Body of pancreas (tissue), 4 donors: ENCODE results near the gene KMO. TPM values are rescaled to one million over a fixed set of nuclear protein-coding genes. Genes with fewer than 3 reads are reported as not detected.

ENCODE experiments used
- ATAC-seq: fragments of 150-250 bp; one replicate; pipeline ENCODE4 v1.9.1; 2016
- DNase-seq, 4 donors: peaks; one replicate each; pipeline ENCODE4 v3.0.0-alpha.2; 2019
- H3K27ac ChIP-seq, 4 donors: fragments of 200-600 bp; sonication (generic); 1 replicate in 3 of 4; 2 replicates in 1 of 4; pipeline versions ENCODE4 v1.5.1 to v1.6.1; 2016 to 2019; ENCODE audit warnings: mild to moderate bottlenecking in 1 of 4, mixed read lengths in 1 of 4, moderate library complexity in 1 of 4
- H3K27me3 ChIP-seq, 2 donors: fragments of 200-600 bp; sonication (generic); one replicate each; pipeline ENCODE4 v1.6.0; 2016; ENCODE audit warnings: mild to moderate bottlenecking in 1 of 2
- H3K36me3 ChIP-seq, 2 donors: fragments of 200-600 bp; sonication (generic); replicated peaks in 1 of 2; 2 replicates each; pipeline ENCODE4 v1.5.1; 2016; ENCODE audit warnings: low read depth in 2 of 2; ENCODE audit not compliant: insufficient read depth in 1 of 2
- H3K4me1 ChIP-seq: fragments of 200-600 bp; sonication (generic); one replicate; pipeline ENCODE4 v1.6.0; 2016
- H3K4me3 ChIP-seq, 2 donors: fragments of 200-600 bp; sonication (generic); 1 replicate in 1 of 2; 2 replicates in 1 of 2; pipeline ENCODE4 v1.5.1; 2016 to 2019
- H3K9me3 ChIP-seq, 3 donors: fragments of 200-600 bp; sonication (generic); 1 replicate in 2 of 3; 2 replicates in 1 of 3; pipeline ENCODE4 v1.5.1; 2016
- POLR2A ChIP-seq, 3 donors: fragments of 450-650 bp; IDR thresholded peaks; one replicate each; pipeline ENCODE4 v1.6.1; 2016; ENCODE audit warnings: antibody characterized with exemption in 3 of 3, mild to moderate bottlenecking in 2 of 3
- WGBS, 2 donors: methylation state at CpG; one replicate each; pipeline ENCODE4 v1.1.5; 2017; 5-methylcytosine and 5-hydroxymethylcytosine counted together
- intact Hi-C: fragments of 100-400 bp; cut with DNase I; formaldehyde crosslinking; loops from one replicate; pipeline ENCODE4 v1.15.1; 2023
- total RNA-seq, 2 donors: library from RNA; depleted of rRNA; stranded (reverse); fragments of >200 nt; gene quantifications; one replicate each; pipeline ENCODE4 v1.1.0, GENCODE V29; 2016
- TF ChIP-seq, protein P1 (sequence below), 7 experiments: fragments of 450-650 bp in 4 of 7; fragments of 200-600 bp in 3 of 7; sonication (generic) in 3 of 7; IDR thresholded peaks; one replicate each; pipeline ENCODE4 v1.5.1; 2016 to 2019; ENCODE audit warnings: antibody characterized with exemption in 7 of 7

Gene KMO
- total RNA-seq, 2 donors from 2014 or later = 1.3 to 3.6 TPM

DNA sequence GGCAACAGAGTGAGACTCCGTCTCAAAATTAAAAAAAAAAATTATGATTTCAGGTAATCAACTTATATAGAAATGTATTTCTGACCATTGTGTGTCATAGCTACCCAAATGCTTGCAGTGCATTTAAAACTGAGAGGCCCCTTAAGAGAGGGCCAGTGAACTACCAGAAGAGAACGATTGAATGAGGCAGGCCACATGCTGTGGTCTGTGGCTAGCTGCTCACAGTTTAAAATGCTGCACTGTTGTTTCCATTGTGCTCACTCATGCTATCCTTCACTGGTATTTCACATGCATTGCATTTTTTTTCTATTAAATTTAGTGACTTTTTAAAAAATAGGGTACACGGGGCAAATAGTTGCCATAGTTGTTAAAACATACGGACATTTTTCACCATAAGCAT lies 82.0 kb downstream of the KMO start:
- H3K4me3 ChIP-seq = no peak overlapping the region
- no peaks in the 10 kb centered on the region for H3K9me3 ChIP-seq
- no peaks in the 10 kb centered on the region for H3K27me3 ChIP-seq
- no peaks in the 10 kb centered on the region for H3K36me3 ChIP-seq
- ATAC-seq = no peak
- no peak for DNase-seq
- H3K27ac ChIP-seq = no peak overlapping the region
- intact Hi-C loops = no loop called here
- TF ChIP-seq, protein P1, sequence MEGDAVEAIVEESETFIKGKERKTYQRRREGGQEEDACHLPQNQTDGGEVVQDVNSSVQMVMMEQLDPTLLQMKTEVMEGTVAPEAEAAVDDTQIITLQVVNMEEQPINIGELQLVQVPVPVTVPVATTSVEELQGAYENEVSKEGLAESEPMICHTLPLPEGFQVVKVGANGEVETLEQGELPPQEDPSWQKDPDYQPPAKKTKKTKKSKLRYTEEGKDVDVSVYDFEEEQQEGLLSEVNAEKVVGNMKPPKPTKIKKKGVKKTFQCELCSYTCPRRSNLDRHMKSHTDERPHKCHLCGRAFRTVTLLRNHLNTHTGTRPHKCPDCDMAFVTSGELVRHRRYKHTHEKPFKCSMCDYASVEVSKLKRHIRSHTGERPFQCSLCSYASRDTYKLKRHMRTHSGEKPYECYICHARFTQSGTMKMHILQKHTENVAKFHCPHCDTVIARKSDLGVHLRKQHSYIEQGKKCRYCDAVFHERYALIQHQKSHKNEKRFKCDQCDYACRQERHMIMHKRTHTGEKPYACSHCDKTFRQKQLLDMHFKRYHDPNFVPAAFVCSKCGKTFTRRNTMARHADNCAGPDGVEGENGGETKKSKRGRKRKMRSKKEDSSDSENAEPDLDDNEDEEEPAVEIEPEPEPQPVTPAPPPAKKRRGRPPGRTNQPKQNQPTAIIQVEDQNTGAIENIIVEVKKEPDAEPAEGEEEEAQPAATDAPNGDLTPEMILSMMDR (IDR thresholded peaks at IDR 0.05) = no peak
- no peak for TF ChIP-seq POLR2A (IDR thresholded peaks at IDR 0.05)
- WGBS, 2 donors = 84 to 89% methylated on average over 4 of the region's 4 CpGs
- peaks cover 38% of the 10 kb centered on the region for H3K4me1 ChIP-seq

DNA sequence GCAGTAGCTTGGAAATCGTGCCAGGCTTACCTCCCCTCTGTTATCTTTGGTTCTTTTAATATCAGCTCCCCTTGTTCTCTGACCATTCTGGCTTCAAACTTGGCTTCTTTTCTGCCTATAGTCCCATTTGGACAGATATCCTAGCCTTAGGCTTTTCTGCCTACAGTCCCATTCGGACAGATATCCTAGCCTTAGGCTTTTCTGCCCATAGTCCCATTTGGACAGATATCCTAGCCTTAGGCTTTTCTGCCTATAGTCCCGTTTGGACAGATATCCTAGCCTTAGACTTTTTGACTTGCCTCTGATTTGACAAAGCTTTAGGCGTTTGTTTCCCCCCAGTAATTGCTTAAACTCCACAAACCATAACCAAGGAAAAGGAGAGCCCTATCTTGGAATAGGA lies 82.4 kb downstream of the KMO start:
- Histone ChIP-seq H3K9me3 (no peaks in the 10 kb centered on the region), H3K4me1 (peaks cover 38% of the 10 kb centered on the region), H3K36me3 (no peaks in the 10 kb centered on the region), H3K27me3 (no peaks in the 10 kb centered on the region), H3K27ac (peak overlapping the region in 1 of 4 donors; percentile 40), H3K4me3 (no peak overlapping the region)
- TF ChIP-seq POLR2A (IDR thresholded peaks at IDR 0.05) = no peak
- TF ChIP-seq, protein P1 (IDR thresholded peaks at IDR 0.05) = no peak
- no peak for ATAC-seq
- DNase-seq = no peak
- intact Hi-C loops = no loop called here
- WGBS, 2 donors = 54 to 57% methylated on average over 4 of the region's 4 CpGs

DNA sequence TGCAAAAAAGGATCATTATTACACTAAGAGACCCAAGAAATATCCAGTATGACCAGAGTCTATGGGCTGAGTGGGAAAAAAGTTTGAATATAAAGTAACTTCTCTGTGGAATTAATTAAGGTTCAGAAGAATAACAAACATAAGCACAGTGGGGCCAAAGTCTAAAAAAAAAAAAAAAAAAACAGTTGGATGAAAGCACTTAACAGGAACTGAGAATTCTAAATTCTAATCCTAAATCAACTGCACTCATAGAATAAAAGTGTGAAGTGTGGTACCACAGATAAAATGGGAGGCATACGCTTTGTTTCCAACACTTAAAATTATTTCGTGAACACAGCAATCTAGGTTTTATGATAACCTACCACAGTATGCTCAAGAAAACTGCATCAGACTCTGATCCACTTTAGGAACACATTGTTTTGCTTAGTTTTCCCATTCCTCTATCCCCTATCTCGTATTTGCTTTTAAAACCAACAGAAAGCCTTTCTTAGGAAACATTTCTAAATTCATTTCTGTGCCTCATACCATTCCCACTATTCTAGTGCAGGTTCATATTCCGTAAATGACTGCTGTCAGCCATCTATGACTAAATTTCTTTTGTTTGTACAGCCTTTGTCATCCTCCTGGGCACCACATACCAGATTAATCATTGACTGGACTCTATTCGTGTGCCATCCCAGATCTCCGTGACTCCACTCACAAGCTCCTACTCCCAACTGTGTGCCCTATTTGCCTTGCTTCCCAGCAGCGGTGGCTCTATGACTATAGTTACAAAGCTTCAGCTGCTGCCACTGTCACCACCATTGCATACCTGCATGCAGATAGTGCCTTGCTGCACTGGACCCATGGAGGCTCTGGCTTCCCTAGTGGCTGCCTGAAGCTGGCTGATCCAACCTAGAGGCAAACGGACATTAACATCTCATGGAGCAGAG lies 83.1 kb downstream of the KMO start:
- intact Hi-C loops = no loop called here
- Histone ChIP-seq H3K4me1 (peaks cover 31% of the 10 kb centered on the region), H3K4me3 (no peak overlapping the region), H3K27ac (peak overlapping the region in 1 of 4 donors; percentile 40), H3K36me3 (no peaks in the 10 kb centered on the region), H3K27me3 (no peaks in the 10 kb centered on the region), H3K9me3 (no peaks in the 10 kb centered on the region)
- 43 to 44% methylated on average over 8 of the region's 8 CpGs for WGBS, 2 donors
- ATAC-seq = peak; percentile 74
- DNase-seq = peak; percentile 6 to 49 (median 28)
- TF ChIP-seq, protein P1 (IDR thresholded peaks at IDR 0.05) = no peak
- TF ChIP-seq POLR2A (IDR thresholded peaks at IDR 0.05) = no peak

DNA sequence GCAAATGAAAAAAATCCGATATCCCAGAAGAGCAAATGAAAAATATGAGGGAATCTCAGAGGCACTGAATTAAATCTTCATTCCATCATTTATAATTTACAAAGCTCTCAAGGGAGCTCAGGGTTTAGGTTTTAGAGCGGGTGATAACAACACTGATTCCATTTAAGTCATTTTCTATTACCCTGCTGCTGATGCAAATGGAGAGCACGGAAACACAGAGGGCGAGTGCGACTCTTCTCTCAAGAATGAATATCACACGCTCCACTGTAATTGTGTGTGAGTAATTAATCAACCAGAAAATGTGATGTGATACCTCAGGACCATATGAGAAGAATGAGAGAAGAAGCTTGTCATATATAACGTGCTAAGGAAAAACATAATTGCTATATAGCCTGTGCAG lies 85.2 kb downstream of the KMO start:
- Histone ChIP-seq H3K9me3 (no peaks in the 10 kb centered on the region), H3K36me3 (no peaks in the 10 kb centered on the region), H3K4me3 (no peak overlapping the region), H3K4me1 (peaks cover 16% of the 10 kb centered on the region), H3K27ac (no peak overlapping the region), H3K27me3 (no peaks in the 10 kb centered on the region)
- DNase-seq = no peak
- no peak for ATAC-seq
- intact Hi-C loops = no loop called here
- WGBS, 2 donors = 80 to 85% methylated on average over 7 of the region's 7 CpGs
- TF ChIP-seq, protein P1 (IDR thresholded peaks at IDR 0.05) = no peak
- TF ChIP-seq POLR2A (IDR thresholded peaks at IDR 0.05) = no peak
